H9 (cell line): Measurements from ENCODE around the gene ETFDH. TPM values are rescaled to one million over a fixed set of nuclear protein-coding genes. Genes with fewer than 3 reads are reported as not detected.

ENCODE experiments used
- DNase-seq: peaks from one replicate; pipeline ENCODE4 v3.0.0-alpha.2; 2017
- H2AFZ ChIP-seq: one replicate; pipeline ENCODE4 v1.6.1; 2013; ENCODE audit warnings: mild to moderate bottlenecking, low read length, control low read depth, moderate library complexity
- H2AK5ac ChIP-seq: 2 replicates; pipeline ENCODE4 v1.6.1; 2013; ENCODE audit warnings: low read length, control low read depth, mixed read lengths; ENCODE audit not compliant: insufficient read length
- H2BK120ac ChIP-seq: one replicate; pipeline ENCODE4 v1.6.1; 2013; ENCODE audit warnings: low read depth, mild to moderate bottlenecking, low read length, control low read depth, inconsistent platforms; ENCODE audit not compliant: poor library complexity, severe bottlenecking
- H2BK12ac ChIP-seq: 2 replicates; pipeline ENCODE4 v1.6.1; 2013; ENCODE audit warnings: low read length, control low read depth, mixed read lengths, low read depth; ENCODE audit not compliant: insufficient read length
- H2BK15ac ChIP-seq: 2 replicates; pipeline ENCODE4 v1.6.1; 2013; ENCODE audit warnings: low read depth, low read length, control low read depth
- H2BK20ac ChIP-seq: one replicate; pipeline ENCODE4 v1.6.1; 2013; ENCODE audit warnings: low read depth, mild to moderate bottlenecking, low read length, control low read depth, inconsistent platforms; ENCODE audit not compliant: poor library complexity, severe bottlenecking
- H2BK5ac ChIP-seq: 2 replicates; pipeline ENCODE4 v1.6.1; 2013; ENCODE audit warnings: low read length, control low read depth, mixed read lengths; ENCODE audit not compliant: insufficient read length
- H3K14ac ChIP-seq: 2 replicates; pipeline ENCODE4 v1.6.1; 2013; ENCODE audit warnings: low read length, control low read depth; ENCODE audit not compliant: insufficient read depth
- H3K18ac ChIP-seq: 2 replicates; pipeline ENCODE4 v1.6.1; 2013; ENCODE audit warnings: low read depth, mild to moderate bottlenecking, mixed read lengths, low read length, control low read depth; ENCODE audit not compliant: insufficient read length
- H3K23ac ChIP-seq: 2 replicates; pipeline ENCODE4 v1.6.1; 2013; ENCODE audit warnings: low read length, control low read depth, mixed read lengths, low read depth; ENCODE audit not compliant: insufficient read length
- H3K23me2 ChIP-seq: 2 replicates; pipeline ENCODE4 v1.6.1; 2013; ENCODE audit warnings: low read depth, mild to moderate bottlenecking, mixed read lengths, low read length, control low read depth; ENCODE audit not compliant: insufficient read length, poor library complexity, severe bottlenecking
- H3K27ac ChIP-seq: 2 replicates; pipeline ENCODE4 v1.5.1; 2013; ENCODE audit warnings: low read length, control low read depth, mixed read lengths, low read depth; ENCODE audit not compliant: insufficient read length
- H3K27me3 ChIP-seq: 2 replicates; pipeline ENCODE4 v1.6.1; 2013; ENCODE audit warnings: low read length, control low read depth, inconsistent platforms; ENCODE audit not compliant: insufficient read depth
- H3K4ac ChIP-seq: 2 replicates; pipeline ENCODE4 v1.6.1; 2013; ENCODE audit warnings: low read depth, mild to moderate bottlenecking, control low read depth, inconsistent platforms, low read length, moderate library complexity
- H3K4me1 ChIP-seq: 2 replicates; pipeline ENCODE4 v1.6.1; 2013; ENCODE audit warnings: low read length, control low read depth, inconsistent platforms; ENCODE audit not compliant: insufficient read depth
- H3K4me2 ChIP-seq: 2 replicates; pipeline ENCODE4 v1.6.1; 2013; ENCODE audit warnings: low read length, control low read depth, mixed read lengths; ENCODE audit not compliant: insufficient read length, insufficient read depth
- H3K56ac ChIP-seq: 2 replicates; pipeline ENCODE4 v1.6.1; 2013; ENCODE audit warnings: low read depth, mild to moderate bottlenecking, mixed read lengths, low read length, control low read depth; ENCODE audit not compliant: insufficient read length
- H3K79me1 ChIP-seq: 2 replicates; pipeline ENCODE4 v1.6.1; 2013; ENCODE audit warnings: low read depth, mild to moderate bottlenecking, moderate library complexity, low read length, control low read depth, inconsistent platforms; ENCODE audit not compliant: insufficient read depth, poor library complexity, severe bottlenecking
- H3K79me2 ChIP-seq: 2 replicates; pipeline ENCODE4 v1.6.1; 2013; ENCODE audit warnings: low read length, control low read depth, inconsistent platforms; ENCODE audit not compliant: insufficient read depth
- H3K9ac ChIP-seq: 2 replicates; pipeline ENCODE4 v1.6.1; 2013; ENCODE audit warnings: low read length, control low read depth, mixed read lengths; ENCODE audit not compliant: insufficient read length; ENCODE audit errors: extremely low read depth
- H3K9me3 ChIP-seq: one replicate; pipeline ENCODE4 v1.6.1; 2013; ENCODE audit warnings: low read depth, low read length, inconsistent platforms; ENCODE audit not compliant: control insufficient read depth
- H3T11ph ChIP-seq: one replicate; pipeline ENCODE4 v1.6.1; 2013; ENCODE audit warnings: mild to moderate bottlenecking, low read length, control low read depth, inconsistent platforms
- H4K20me1 ChIP-seq: one replicate; pipeline ENCODE4 v1.6.1; 2013; ENCODE audit not compliant: control insufficient read depth, insufficient read length, insufficient read depth
- H4K5ac ChIP-seq: 2 replicates; pipeline ENCODE4 v1.6.1; 2013; ENCODE audit warnings: low read depth, mild to moderate bottlenecking, mixed read lengths, low read length, control low read depth; ENCODE audit not compliant: insufficient read length
- H4K8ac ChIP-seq: replicated peaks from 2 replicates; pipeline ENCODE4 v1.6.1; 2013; ENCODE audit warnings: low read length, control low read depth, mixed read lengths, low read depth; ENCODE audit not compliant: insufficient read length
- H4K91ac ChIP-seq: 2 replicates; pipeline ENCODE4 v1.6.1; 2013; ENCODE audit warnings: low read depth, mild to moderate bottlenecking, moderate library complexity, mixed read lengths, low read length, control low read depth; ENCODE audit not compliant: insufficient read length
- H3K27ac Mint-ChIP-seq, 3 experiments: 2 replicates in 2 of 3; 3 replicates in 1 of 3; pipeline ENCODE4 v1.8.0; 2020 to 2021; ENCODE audit warnings: mixed read lengths in 3 of 3, mild to moderate bottlenecking in 1 of 3, moderate library complexity in 1 of 3
- H3K27me3 Mint-ChIP-seq: 2 replicates; pipeline ENCODE4 v1.8.0; 2021; ENCODE audit warnings: low read depth, mild to moderate bottlenecking, moderate library complexity, mixed read lengths
- H3K36me3 Mint-ChIP-seq, 3 experiments: 2 replicates in 2 of 3; 3 replicates in 1 of 3; pipeline ENCODE4 v1.8.0; 2020 to 2021; ENCODE audit warnings: low read depth in 3 of 3, mixed read lengths in 3 of 3; ENCODE audit not compliant: insufficient read depth in 1 of 3
- H3K4me1 Mint-ChIP-seq, 2 experiments: 2 replicates each; pipeline ENCODE4 v1.8.0; 2020; ENCODE audit warnings: mixed read lengths in 2 of 2
- H3K4me3 Mint-ChIP-seq, 2 experiments: 2 replicates in 1 of 2; 3 replicates in 1 of 2; pipeline ENCODE4 v1.8.0; 2020 to 2021; ENCODE audit warnings: mild to moderate bottlenecking in 2 of 2, mixed read lengths in 2 of 2, moderate library complexity in 1 of 2
- H3K9me3 Mint-ChIP-seq, 2 experiments: 2 replicates in 1 of 2; 3 replicates in 1 of 2; pipeline ENCODE4 v1.8.0; 2020; ENCODE audit warnings: mild to moderate bottlenecking in 2 of 2, mixed read lengths in 2 of 2, moderate library complexity in 1 of 2
- WGBS: extraction: QIAGEN DNeasy Blood & Tissue Kit; methylation state at CpG from one replicate; pipeline ENCODE4 v1.1.7; 2013; ENCODE audit warnings: missing lambda C conversion rate, low lambda C conversion rate, mixed read lengths; ENCODE audit not compliant: insufficient read length; ENCODE audit errors: extremely low coverage; 5-methylcytosine and 5-hydroxymethylcytosine counted together
- total RNA-seq: library from RNA; stranded (reverse); gene quantifications from 2 replicates; pipeline ENCODE4 v1.2.1, GENCODE V29; 2021
- TF ChIP-seq, protein P1 (sequence below): fragments of 200-600 bp; sonication (generic); conservative IDR thresholded peaks from 3 replicates; pipeline ENCODE4 v1.8.0; 2021; ENCODE audit warnings: antibody characterized with exemption, mild to moderate bottlenecking

Gene ETFDH
- total RNA-seq, 1 experiment from 2014 or later: 12.8 TPM

DNA sequence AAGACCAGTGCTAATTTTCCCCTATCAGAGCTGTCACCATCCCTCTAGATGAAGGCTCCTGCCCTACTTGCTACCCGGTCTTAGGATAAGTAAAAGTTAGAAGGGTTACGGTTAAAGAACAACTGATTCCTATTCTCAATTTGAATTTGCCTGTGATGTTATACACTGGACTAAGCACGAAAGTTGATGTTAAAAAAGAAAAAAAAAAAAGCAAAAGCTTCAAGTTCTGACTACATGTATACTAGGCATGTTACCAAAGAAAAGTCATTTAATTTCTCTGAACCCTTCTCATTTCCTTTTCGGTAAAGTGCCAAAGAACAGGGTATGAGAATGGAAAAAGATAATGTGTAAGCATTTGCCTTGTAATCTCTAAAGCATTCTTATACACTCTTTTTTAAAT lies 52.5 kb downstream of the ETFDH start:
- H3K4me2 ChIP-seq: no peak overlapping the region
- H3K18ac ChIP-seq: no peak overlapping the region
- no peak overlapping the region for H4K5ac ChIP-seq
- Mint-ChIP-seq H3K36me3 (peaks cover 11 to 19% (median 18%) of the 10 kb centered on the region in 3 experiments; a peak in 6 of 7 replicates), H3K4me3 (no peak overlapping the region; a peak in 1 of 5 replicates), H3K4me1 (peaks cover 14 to 21% of the 10 kb centered on the region in 2 experiments), H3K9me3 (no peaks in the 10 kb centered on the region), H3K27ac (no peak overlapping the region), H3K27me3 (no peaks in the 10 kb centered on the region)
- peaks cover 7% of the 10 kb centered on the region; the same call in 1 of the 2 replicates for H3K79me2 ChIP-seq
- H2BK15ac ChIP-seq: no peak overlapping the region
- no peaks in the 10 kb centered on the region for H4K20me1 ChIP-seq
- H3T11ph ChIP-seq: no peak overlapping the region
- no peak overlapping the region for H4K91ac ChIP-seq
- H3K4me1 ChIP-seq: peaks cover 2% of the 10 kb centered on the region; the same call in 1 of the 2 replicates
- H2AK5ac ChIP-seq: no peak overlapping the region
- no peak overlapping the region for H3K4ac ChIP-seq
- H3K27me3 ChIP-seq: no peaks in the 10 kb centered on the region
- H3K9me3 ChIP-seq: no peaks in the 10 kb centered on the region
- no peak overlapping the region for H2BK5ac ChIP-seq
- H3K56ac ChIP-seq: no peak overlapping the region
- H2BK120ac ChIP-seq: no peak overlapping the region
- TF ChIP-seq, protein P1, sequence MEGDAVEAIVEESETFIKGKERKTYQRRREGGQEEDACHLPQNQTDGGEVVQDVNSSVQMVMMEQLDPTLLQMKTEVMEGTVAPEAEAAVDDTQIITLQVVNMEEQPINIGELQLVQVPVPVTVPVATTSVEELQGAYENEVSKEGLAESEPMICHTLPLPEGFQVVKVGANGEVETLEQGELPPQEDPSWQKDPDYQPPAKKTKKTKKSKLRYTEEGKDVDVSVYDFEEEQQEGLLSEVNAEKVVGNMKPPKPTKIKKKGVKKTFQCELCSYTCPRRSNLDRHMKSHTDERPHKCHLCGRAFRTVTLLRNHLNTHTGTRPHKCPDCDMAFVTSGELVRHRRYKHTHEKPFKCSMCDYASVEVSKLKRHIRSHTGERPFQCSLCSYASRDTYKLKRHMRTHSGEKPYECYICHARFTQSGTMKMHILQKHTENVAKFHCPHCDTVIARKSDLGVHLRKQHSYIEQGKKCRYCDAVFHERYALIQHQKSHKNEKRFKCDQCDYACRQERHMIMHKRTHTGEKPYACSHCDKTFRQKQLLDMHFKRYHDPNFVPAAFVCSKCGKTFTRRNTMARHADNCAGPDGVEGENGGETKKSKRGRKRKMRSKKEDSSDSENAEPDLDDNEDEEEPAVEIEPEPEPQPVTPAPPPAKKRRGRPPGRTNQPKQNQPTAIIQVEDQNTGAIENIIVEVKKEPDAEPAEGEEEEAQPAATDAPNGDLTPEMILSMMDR: no peak
- DNase-seq: no peak
- no CpG with 5 or more reads among the region's 4 CpGs for WGBS
- no peak overlapping the region for H3K23ac ChIP-seq
- H3K23me2 ChIP-seq: peaks cover 12% of the 10 kb centered on the region
- H2BK20ac ChIP-seq: no peak overlapping the region
- H4K8ac ChIP-seq: no peak overlapping the region
- no peaks in the 10 kb centered on the region for H3K79me1 ChIP-seq
- H2AFZ ChIP-seq: no peak overlapping the region
- H2BK12ac ChIP-seq: no peak overlapping the region
- H3K9ac ChIP-seq: no peak overlapping the region
- H3K14ac ChIP-seq: no peak overlapping the region
- no peak overlapping the region for H3K27ac ChIP-seq
